ENCODE results near the gene FAM163A.
"Not testable (repeated sequence)": the region's sequence is repeated elsewhere in the genome, so short reads cannot be mapped to it uniquely, and the experiment has no call there.

Gene FAM163A

GRCh38 chr1:179798213-179798863, 55.2 kb downstream of the FAM163A start:
- DNase-seq: no peak

GRCh38 chr1:179798864-179799516, 55.9 kb downstream of the FAM163A start:
- DNase-seq: no peak

GRCh38 chr1:179800481-179800880, 57.4 kb downstream of the FAM163A start:
- DNase-seq: no peak

- no peak for DNase-seq
These were observed 60.0 kb downstream of the FAM163A start for GRCh38 chr1:179803104-179803503.

- no peak for DNase-seq
These were observed 60.8 kb downstream of the FAM163A start for GRCh38 chr1:179803918-179804317.

- not testable (repeated sequence) for DNase-seq
These were observed 61.3 kb downstream of the FAM163A start for GRCh38 chr1:179804417-179804816.

GRCh38 chr1:179805291-179806195, 62.5 kb downstream of the FAM163A start:
- DNase-seq: no peak

GRCh38 chr1:179806333-179806732, 63.2 kb downstream of the FAM163A start:
- DNase-seq: no peak

GRCh38 chr1:179807291-179807690, 64.2 kb downstream of the FAM163A start:
- DNase-seq: no peak

GRCh38 chr1:179807691-179808485, 64.8 kb downstream of the FAM163A start:
- no peak for DNase-seq

- no peak for DNase-seq
These were observed 65.4 kb downstream of the FAM163A start for GRCh38 chr1:179808503-179808902.

GRCh38 chr1:179809506-179810366, 66.6 kb downstream of the FAM163A start:
- DNase-seq: peak in 1 of 2 experiments; percentile 4

GRCh38 chr1:179810367-179810715, 67.2 kb downstream of the FAM163A start:
- no peak for DNase-seq

GRCh38 chr1:179812501-179813292, 69.6 kb downstream of the FAM163A start:
- DNase-seq: no peak

- no peak for DNase-seq
These were observed 70.8 kb downstream of the FAM163A start for GRCh38 chr1:179813626-179814545.

GRCh38 chr1:179814546-179814838, 71.4 kb downstream of the FAM163A start:
- no peak for DNase-seq

- no peak for DNase-seq
These were observed 72.5 kb downstream of the FAM163A start for GRCh38 chr1:179815641-179816040.

- DNase-seq: no peak
These were observed 73.3 kb downstream of the FAM163A start for GRCh38 chr1:179816196-179816960.

GRCh38 chr1:179817056-179817455, 74.0 kb downstream of the FAM163A start:
- DNase-seq: no peak
